Parathyroid adenoma (tissue), 2 donors: ENCODE measurements around the gene MYCBPAP.

Experiments
- H2AFZ ChIP-seq: fragments of 300-600 bp; sonication (generic); one replicate; pipeline ENCODE4 v1.7.0; 2017; ENCODE audit warnings: antibody characterized with exemption, mild to moderate bottlenecking
- H3K27ac ChIP-seq: fragments of 300-600 bp; sonication (generic); one replicate; pipeline ENCODE4 v1.7.0; 2017
- H3K27me3 ChIP-seq: fragments of 300-600 bp; sonication (generic); one replicate; pipeline ENCODE4 v1.7.0; 2017; ENCODE audit warnings: low read length; ENCODE audit not compliant: control insufficient read depth, insufficient read depth
- H3K36me3 ChIP-seq: fragments of 300-600 bp; sonication (generic); one replicate; pipeline ENCODE4 v1.7.0; 2017; ENCODE audit warnings: low read length; ENCODE audit not compliant: control insufficient read depth, insufficient read depth
- H3K4me1 ChIP-seq: fragments of 300-600 bp; sonication (generic); one replicate; pipeline ENCODE4 v1.7.0; 2017; ENCODE audit warnings: control low read depth
- H3K4me2 ChIP-seq: fragments of 300-600 bp; sonication (generic); one replicate; pipeline ENCODE4 v1.7.0; 2017; ENCODE audit warnings: low read length
- H3K4me3 ChIP-seq: fragments of 300-600 bp; sonication (generic); one replicate; pipeline ENCODE4 v1.7.0; 2017; ENCODE audit warnings: low read depth, low read length
- H3K79me2 ChIP-seq: fragments of 300-600 bp; sonication (generic); one replicate; pipeline ENCODE4 v1.7.0; 2017; ENCODE audit warnings: control low read depth
- H3K9ac ChIP-seq: fragments of 300-600 bp; sonication (generic); one replicate; pipeline ENCODE4 v1.7.0; 2017; ENCODE audit warnings: mild to moderate bottlenecking
- H3K9me3 ChIP-seq: fragments of 300-600 bp; sonication (generic); one replicate; pipeline ENCODE4 v1.7.0; 2017; ENCODE audit warnings: low read length; ENCODE audit not compliant: control insufficient read depth
- TF ChIP-seq, protein P1 (sequence below): fragments of 300-600 bp; sonication (generic); IDR thresholded peaks from one replicate; pipeline ENCODE4 v1.7.0; 2017; ENCODE audit warnings: antibody characterized with exemption, mild to moderate bottlenecking
- donor health status: primary hyperparathyroidism.

The MYCBPAP gene

GRCh38 chr17:50519141-50519834, 11.0 kb downstream of the MYCBPAP start:
- H3K9me3 ChIP-seq = no peaks in the 10 kb centered on the region
- H3K27me3 ChIP-seq = no peaks in the 10 kb centered on the region
- no peak overlapping the region for H3K9ac ChIP-seq
- no peak overlapping the region for H2AFZ ChIP-seq
- no peaks in the 10 kb centered on the region for H3K79me2 ChIP-seq
- no peak overlapping the region for H3K4me3 ChIP-seq
- no peak overlapping the region for H3K27ac ChIP-seq
- no peak overlapping the region for H3K4me2 ChIP-seq
- TF ChIP-seq, protein P1, sequence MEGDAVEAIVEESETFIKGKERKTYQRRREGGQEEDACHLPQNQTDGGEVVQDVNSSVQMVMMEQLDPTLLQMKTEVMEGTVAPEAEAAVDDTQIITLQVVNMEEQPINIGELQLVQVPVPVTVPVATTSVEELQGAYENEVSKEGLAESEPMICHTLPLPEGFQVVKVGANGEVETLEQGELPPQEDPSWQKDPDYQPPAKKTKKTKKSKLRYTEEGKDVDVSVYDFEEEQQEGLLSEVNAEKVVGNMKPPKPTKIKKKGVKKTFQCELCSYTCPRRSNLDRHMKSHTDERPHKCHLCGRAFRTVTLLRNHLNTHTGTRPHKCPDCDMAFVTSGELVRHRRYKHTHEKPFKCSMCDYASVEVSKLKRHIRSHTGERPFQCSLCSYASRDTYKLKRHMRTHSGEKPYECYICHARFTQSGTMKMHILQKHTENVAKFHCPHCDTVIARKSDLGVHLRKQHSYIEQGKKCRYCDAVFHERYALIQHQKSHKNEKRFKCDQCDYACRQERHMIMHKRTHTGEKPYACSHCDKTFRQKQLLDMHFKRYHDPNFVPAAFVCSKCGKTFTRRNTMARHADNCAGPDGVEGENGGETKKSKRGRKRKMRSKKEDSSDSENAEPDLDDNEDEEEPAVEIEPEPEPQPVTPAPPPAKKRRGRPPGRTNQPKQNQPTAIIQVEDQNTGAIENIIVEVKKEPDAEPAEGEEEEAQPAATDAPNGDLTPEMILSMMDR = no peak
- no peaks in the 10 kb centered on the region for H3K36me3 ChIP-seq
- H3K4me1 ChIP-seq = peaks cover 17% of the 10 kb centered on the region

GRCh38 chr17:50520483-50520882, 12.2 kb downstream of the MYCBPAP start:
- no peak overlapping the region for H2AFZ ChIP-seq
- no peak overlapping the region for H3K27ac ChIP-seq
- no peaks in the 10 kb centered on the region for H3K36me3 ChIP-seq
- H3K9me3 ChIP-seq = no peaks in the 10 kb centered on the region
- no peak overlapping the region for H3K9ac ChIP-seq
- H3K4me3 ChIP-seq = no peak overlapping the region
- no peaks in the 10 kb centered on the region for H3K27me3 ChIP-seq
- peaks cover 5% of the 10 kb centered on the region for H3K4me1 ChIP-seq
- H3K4me2 ChIP-seq = no peak overlapping the region
- H3K79me2 ChIP-seq = no peaks in the 10 kb centered on the region
- TF ChIP-seq, protein P1 = no peak

- H3K4me1 ChIP-seq = no peaks in the 10 kb centered on the region
- TF ChIP-seq, protein P1 = no peak
- H3K79me2 ChIP-seq = no peaks in the 10 kb centered on the region
- no peaks in the 10 kb centered on the region for H3K9me3 ChIP-seq
- H2AFZ ChIP-seq = no peak overlapping the region
- no peaks in the 10 kb centered on the region for H3K27me3 ChIP-seq
- no peaks in the 10 kb centered on the region for H3K36me3 ChIP-seq
- H3K27ac ChIP-seq = no peak overlapping the region
- H3K4me2 ChIP-seq = no peak overlapping the region
- H3K9ac ChIP-seq = no peak overlapping the region
- no peak overlapping the region for H3K4me3 ChIP-seq
Measured at GRCh38 chr17:50521514-50521913, 13.3 kb downstream of the MYCBPAP start.

DNA sequence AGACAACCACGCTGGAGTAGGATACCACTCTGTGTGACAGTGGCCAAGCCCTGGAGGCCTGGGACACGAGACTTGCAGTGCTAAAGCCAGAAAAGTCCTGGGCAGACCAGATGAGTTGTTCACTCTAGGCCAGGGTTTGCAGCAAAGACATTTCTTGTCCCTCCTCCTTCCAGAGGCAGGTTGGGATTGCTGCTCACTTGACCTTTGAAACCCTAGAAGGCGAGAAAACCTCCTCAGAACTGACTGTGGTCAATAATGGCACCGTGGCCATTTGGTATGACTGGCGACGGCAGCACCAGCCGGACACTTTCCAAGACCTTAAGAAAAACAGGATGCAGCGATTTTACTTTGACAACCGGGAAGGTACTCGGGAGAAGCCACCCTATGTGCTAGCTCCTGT, 14.5 kb downstream of the MYCBPAP start:
- Histone ChIP-seq H3K27ac (no peak overlapping the region), H3K4me3 (no peak overlapping the region), H3K27me3 (no peaks in the 10 kb centered on the region), H2AFZ (no peak overlapping the region), H3K9ac (no peak overlapping the region), H3K36me3 (no peaks in the 10 kb centered on the region), H3K4me1 (no peaks in the 10 kb centered on the region), H3K4me2 (no peak overlapping the region), H3K9me3 (no peaks in the 10 kb centered on the region), H3K79me2 (no peaks in the 10 kb centered on the region)
- TF ChIP-seq, protein P1 = no peak

DNA sequence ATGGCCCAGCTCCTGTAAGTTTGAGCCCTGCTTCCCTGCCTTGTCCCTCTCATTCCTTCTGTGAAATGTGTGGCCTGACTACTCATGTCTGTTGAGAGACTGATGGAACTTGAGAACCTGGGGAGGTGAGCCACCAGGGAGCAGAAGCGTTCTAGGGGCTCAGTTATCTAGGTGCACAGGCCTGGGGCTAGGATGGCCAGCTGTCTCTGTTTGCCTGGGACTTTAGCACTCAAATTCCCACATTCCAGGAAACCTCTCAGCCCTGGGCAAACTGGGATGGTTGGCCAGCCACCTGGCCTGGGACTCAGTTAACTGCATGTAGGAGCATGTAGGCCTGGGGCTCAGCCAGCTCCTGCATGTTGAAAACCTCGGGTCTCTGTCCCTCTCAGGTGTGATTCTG, 15.0 kb downstream of the MYCBPAP start:
- Histone ChIP-seq H3K79me2 (no peaks in the 10 kb centered on the region), H3K4me1 (no peaks in the 10 kb centered on the region), H3K27ac (no peak overlapping the region), H3K27me3 (no peaks in the 10 kb centered on the region), H3K9me3 (no peaks in the 10 kb centered on the region), H3K36me3 (no peaks in the 10 kb centered on the region), H2AFZ (no peak overlapping the region), H3K4me3 (no peak overlapping the region), H3K9ac (no peak overlapping the region), H3K4me2 (no peak overlapping the region)
- TF ChIP-seq, protein P1 = no peak
